ENCODE data around the gene GBF1. TPM values are rescaled to one million over a fixed set of nuclear protein-coding genes. Genes with fewer than 3 reads are reported as not detected.

Gene GBF1, protein sequence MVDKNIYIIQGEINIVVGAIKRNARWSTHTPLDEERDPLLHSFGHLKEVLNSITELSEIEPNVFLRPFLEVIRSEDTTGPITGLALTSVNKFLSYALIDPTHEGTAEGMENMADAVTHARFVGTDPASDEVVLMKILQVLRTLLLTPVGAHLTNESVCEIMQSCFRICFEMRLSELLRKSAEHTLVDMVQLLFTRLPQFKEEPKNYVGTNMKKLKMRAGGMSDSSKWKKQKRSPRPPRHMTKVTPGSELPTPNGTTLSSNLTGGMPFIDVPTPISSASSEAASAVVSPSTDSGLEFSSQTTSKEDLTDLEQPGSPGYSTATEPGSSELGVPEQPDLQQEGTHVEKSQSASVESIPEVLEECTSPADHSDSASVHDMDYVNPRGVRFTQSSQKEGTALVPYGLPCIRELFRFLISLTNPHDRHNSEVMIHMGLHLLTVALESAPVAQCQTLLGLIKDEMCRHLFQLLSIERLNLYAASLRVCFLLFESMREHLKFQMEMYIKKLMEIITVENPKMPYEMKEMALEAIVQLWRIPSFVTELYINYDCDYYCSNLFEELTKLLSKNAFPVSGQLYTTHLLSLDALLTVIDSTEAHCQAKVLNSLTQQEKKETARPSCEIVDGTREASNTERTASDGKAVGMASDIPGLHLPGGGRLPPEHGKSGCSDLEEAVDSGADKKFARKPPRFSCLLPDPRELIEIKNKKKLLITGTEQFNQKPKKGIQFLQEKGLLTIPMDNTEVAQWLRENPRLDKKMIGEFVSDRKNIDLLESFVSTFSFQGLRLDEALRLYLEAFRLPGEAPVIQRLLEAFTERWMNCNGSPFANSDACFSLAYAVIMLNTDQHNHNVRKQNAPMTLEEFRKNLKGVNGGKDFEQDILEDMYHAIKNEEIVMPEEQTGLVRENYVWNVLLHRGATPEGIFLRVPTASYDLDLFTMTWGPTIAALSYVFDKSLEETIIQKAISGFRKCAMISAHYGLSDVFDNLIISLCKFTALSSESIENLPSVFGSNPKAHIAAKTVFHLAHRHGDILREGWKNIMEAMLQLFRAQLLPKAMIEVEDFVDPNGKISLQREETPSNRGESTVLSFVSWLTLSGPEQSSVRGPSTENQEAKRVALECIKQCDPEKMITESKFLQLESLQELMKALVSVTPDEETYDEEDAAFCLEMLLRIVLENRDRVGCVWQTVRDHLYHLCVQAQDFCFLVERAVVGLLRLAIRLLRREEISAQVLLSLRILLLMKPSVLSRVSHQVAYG (N-terminal part only)
- total RNA-seq: 10 to 100 TPM; 40.8 to 47.1 (median 44.2) TPM
- 10 to 100 TPM; 14.1 to 32.0 (median 15.8) TPM for polyA plus RNA-seq
- long read RNA-seq, donor 1, partial matches to known transcripts: 7 of 8 reads
- long read RNA-seq, donor 1, other reads (novel, unspliced or antisense): 1 of 8 reads
- long read RNA-seq, donor 2, partial matches to known transcripts: 34 of 43 reads
- long read RNA-seq, donor 2, other reads (novel, unspliced or antisense): 9 of 43 reads

DNA sequence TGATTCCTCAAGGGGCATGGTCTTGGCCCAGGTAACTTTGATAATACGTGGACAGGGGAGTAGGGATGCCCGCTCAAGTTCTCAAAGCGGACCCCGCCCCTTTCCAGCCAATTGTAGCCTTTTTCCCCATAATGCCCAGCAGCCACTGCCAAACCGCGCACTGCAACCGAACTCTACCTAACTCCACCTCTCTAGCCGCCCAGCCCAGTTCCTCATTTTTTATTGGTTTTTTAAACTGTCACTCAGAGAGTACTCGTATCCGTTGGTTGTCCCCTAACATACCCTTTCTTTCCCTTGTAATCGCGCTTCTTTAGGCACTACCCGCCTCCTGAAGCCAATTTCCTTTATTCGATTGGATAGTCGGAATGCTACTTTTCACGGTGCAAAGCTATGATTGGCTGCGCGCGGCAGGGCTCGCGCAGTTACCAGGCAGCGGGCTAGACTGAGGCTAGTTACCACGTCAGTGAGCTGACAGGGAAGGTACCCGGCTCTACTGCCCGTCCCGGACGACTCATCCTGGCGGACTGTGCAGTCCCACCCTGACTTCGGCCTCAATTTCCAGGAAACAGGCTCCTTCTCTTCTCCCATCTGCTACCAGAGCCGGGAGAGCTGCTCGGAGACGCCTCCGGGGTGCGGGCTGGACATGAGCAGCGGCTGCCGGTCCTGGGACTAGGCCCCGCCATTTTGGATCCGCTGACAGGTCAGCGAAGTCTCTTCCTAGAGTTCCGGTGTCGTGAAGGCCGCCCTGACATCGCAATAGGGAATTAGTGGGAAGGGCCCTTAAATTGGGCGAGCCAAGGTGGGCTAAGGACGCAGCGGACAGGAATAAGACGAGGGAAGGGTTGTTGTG lies at the start of gene GBF1:
GBF1 (plus strand) TSS at position 451 of the 850 bp plus-strand sequence. CDS start 13,407 bp downstream, outside the sequence.
- intact Hi-C loops (cut with DNase I): loop anchor here (5.0 to 10.0 kb wide), 2 partner anchors 37 to 49 kb away; no protein-coding TSS in a partner anchor

DNA sequence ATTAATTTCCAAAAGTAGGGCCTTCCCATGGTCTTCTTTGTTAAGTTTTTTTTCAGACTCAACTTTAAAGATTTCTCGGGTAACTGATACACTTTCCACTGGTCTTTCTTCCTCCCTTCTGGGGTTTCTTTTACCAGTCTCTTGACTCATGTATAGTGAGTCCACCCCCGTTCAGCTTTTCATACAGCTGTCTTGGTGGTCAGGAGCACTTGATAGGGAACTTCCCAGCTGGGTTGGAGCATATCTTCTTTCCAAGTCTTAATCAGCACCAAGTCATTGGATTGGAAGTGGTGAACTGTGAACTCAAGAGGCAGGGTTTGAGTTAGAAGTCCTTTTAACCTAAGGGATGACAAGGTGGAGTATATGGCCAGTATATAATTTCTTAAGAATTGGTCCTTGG lies 48.4 kb upstream of the GBF1 start:
- intact Hi-C loops (cut with DNase I): no loop called here
- 69 to 74% (median 73%) methylated on average over 2 of the region's 2 CpGs for WGBS, 3 donors
- no peak for ATAC-seq
- DNase-seq: no peak
- Histone ChIP-seq H3K36me3 (ENCODE audit: insufficient read depth in 1 of 2, low read depth in 1 of 2) (no peaks in the 10 kb centered on the region), H3K4me3 (no peak overlapping the region), H3K27ac (no peak overlapping the region), H3K27me3 (ENCODE audit: insufficient read depth in 3 of 3, low read length in 2 of 3) (no peaks in the 10 kb centered on the region), H3K9me3 (no peaks in the 10 kb centered on the region), H3K4me1 (no peaks in the 10 kb centered on the region)
- TF ChIP-seq, protein P1, sequence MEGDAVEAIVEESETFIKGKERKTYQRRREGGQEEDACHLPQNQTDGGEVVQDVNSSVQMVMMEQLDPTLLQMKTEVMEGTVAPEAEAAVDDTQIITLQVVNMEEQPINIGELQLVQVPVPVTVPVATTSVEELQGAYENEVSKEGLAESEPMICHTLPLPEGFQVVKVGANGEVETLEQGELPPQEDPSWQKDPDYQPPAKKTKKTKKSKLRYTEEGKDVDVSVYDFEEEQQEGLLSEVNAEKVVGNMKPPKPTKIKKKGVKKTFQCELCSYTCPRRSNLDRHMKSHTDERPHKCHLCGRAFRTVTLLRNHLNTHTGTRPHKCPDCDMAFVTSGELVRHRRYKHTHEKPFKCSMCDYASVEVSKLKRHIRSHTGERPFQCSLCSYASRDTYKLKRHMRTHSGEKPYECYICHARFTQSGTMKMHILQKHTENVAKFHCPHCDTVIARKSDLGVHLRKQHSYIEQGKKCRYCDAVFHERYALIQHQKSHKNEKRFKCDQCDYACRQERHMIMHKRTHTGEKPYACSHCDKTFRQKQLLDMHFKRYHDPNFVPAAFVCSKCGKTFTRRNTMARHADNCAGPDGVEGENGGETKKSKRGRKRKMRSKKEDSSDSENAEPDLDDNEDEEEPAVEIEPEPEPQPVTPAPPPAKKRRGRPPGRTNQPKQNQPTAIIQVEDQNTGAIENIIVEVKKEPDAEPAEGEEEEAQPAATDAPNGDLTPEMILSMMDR (IDR thresholded peaks at IDR 0.05): no peak

More for the DNA sequence above, at the start of gene GBF1:
- TF ChIP-seq, protein P1 (IDR thresholded peaks at IDR 0.05): no peak
- DNase-seq (peak; percentile 89 to 94), ATAC-seq (peak; percentile 81 to 87 (median 84))
- Histone ChIP-seq H3K27ac (peak within 1 kb of the TSS; percentile 86), H3K4me1 (peaks cover 63% of the 10 kb centered on the region), H3K36me3 (ENCODE audit: insufficient read depth in 1 of 2, low read depth in 1 of 2) (no peaks in the 10 kb centered on the region), H3K4me3 (peak within 1 kb of the TSS; percentile 89), H3K27me3 (ENCODE audit: insufficient read depth in 3 of 3, low read length in 2 of 3) (no peaks in the 10 kb centered on the region), H3K9me3 (no peaks in the 10 kb centered on the region)
- WGBS, 3 donors: 0% methylated on average over 47 of the region's 47 CpGs

DNA sequence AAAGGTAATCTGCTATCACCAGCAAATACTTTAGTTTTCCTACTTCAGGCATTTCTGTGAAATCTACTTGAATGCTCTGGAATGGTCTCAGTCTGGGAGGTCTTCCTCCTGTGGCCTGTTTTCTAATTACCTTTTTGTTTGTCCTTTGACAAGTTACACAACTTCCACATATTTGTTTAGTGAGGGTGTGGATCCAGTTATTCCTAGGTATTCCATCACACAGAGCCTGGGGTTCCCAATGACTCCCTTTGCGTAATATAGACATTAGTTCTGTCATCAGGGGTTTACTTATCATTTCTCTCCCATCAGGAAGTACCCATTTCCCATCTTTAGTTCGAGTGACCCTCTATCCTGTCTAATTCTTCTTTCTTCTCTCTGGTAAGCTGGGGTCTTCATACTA lies 47.3 kb upstream of the GBF1 start:
- 65 to 73% (median 71%) methylated on average over 2 of the region's 2 CpGs for WGBS, 3 donors
- no peak for ATAC-seq

More for the DNA sequence above, 47.3 kb upstream of the GBF1 start:
- no peak for DNase-seq
- no peaks in the 10 kb centered on the region for H3K4me1 ChIP-seq
- TF ChIP-seq, protein P1 (IDR thresholded peaks at IDR 0.05): no peak
- H3K27me3 ChIP-seq (ENCODE audit: insufficient read depth in 3 of 3, low read length in 2 of 3): no peaks in the 10 kb centered on the region
- H3K9me3 ChIP-seq: no peaks in the 10 kb centered on the region
- no peak overlapping the region for H3K4me3 ChIP-seq
- intact Hi-C loops (cut with DNase I): no loop called here
- H3K36me3 ChIP-seq (ENCODE audit: insufficient read depth in 1 of 2, low read depth in 1 of 2): no peaks in the 10 kb centered on the region
- H3K27ac ChIP-seq: no peak overlapping the region

Data from psoas muscle (tissue), 8 donors.